DND-41 (cell line): ENCODE results near the gene MEGF11.
"Not testable (repeated sequence)": the region's sequence is repeated elsewhere in the genome, so short reads cannot be mapped to it uniquely, and the experiment has no call there.

Experiments used
- ATAC-seq: fragments of 200-7000 bp; cut with Tn5 transposase; 3 replicates; pipeline ENCODE4 v1.9.1; 2021; ENCODE audit warnings: low read depth; ENCODE audit not compliant: insufficient read depth
- DNase-seq: peaks from one replicate; pipeline ENCODE4 v3.0.0-alpha.2; 2020
- H2AFZ ChIP-seq: 2 replicates; pipeline ENCODE4 v1.6.0; 2012; ENCODE audit warnings: low read depth, low read length
- H3K27ac ChIP-seq: 2 replicates; pipeline ENCODE4 v1.5.1; 2012; ENCODE audit warnings: low read length, inconsistent platforms
- H3K27me3 ChIP-seq: fragments of 200-600 bp; sonication (generic); 2 replicates; pipeline ENCODE4 v1.6.0; 2012; ENCODE audit warnings: low read length, mild to moderate bottlenecking, inconsistent platforms; ENCODE audit not compliant: insufficient read depth, poor library complexity
- H3K36me3 ChIP-seq: 2 replicates; pipeline ENCODE4 v1.5.1; 2012; ENCODE audit warnings: low read length, inconsistent platforms; ENCODE audit not compliant: insufficient read depth
- H3K4me1 ChIP-seq: 2 replicates; pipeline ENCODE4 v1.5.1; 2012; ENCODE audit warnings: mild to moderate bottlenecking, low read length; ENCODE audit not compliant: insufficient read depth
- H3K4me2 ChIP-seq: 2 replicates; pipeline ENCODE4 v1.6.0; 2012; ENCODE audit warnings: mild to moderate bottlenecking, moderate library complexity, low read length, inconsistent platforms; ENCODE audit not compliant: insufficient read depth
- H3K4me3 ChIP-seq, 2 experiments: fragments of 200-600 bp in 1 of 2; shearing (Covaris generic) in 1 of 2; 2 replicates each; pipeline ENCODE4 v1.5.1; 2012 to 2016; ENCODE audit warnings: inconsistent platforms in 2 of 2, low read length in 2 of 2, mild to moderate bottlenecking in 2 of 2, low read depth in 1 of 2, moderate library complexity in 1 of 2
- H3K79me2 ChIP-seq: 2 replicates; pipeline ENCODE4 v1.6.0; 2012; ENCODE audit warnings: low read length, inconsistent platforms; ENCODE audit not compliant: insufficient read depth
- H3K9ac ChIP-seq: 2 replicates; pipeline ENCODE4 v1.6.0; 2012; ENCODE audit warnings: low read depth, mild to moderate bottlenecking, inconsistent platforms, low read length, moderate library complexity
- H3K9me3 ChIP-seq: 2 replicates; pipeline ENCODE4 v1.5.1; 2012; ENCODE audit warnings: low read length, moderate library complexity, mild to moderate bottlenecking, inconsistent platforms; ENCODE audit not compliant: insufficient read depth, severe bottlenecking
- H4K20me1 ChIP-seq: 2 replicates; pipeline ENCODE4 v1.6.0; 2012; ENCODE audit warnings: low read length; ENCODE audit not compliant: insufficient read depth
- EZH2 ChIP-seq: IDR thresholded peaks from 3 replicates; pipeline ENCODE4 v1.6.1; 2012; ENCODE audit warnings: borderline replicate concordance, low read depth, mild to moderate bottlenecking, moderate library complexity, low read length, inconsistent platforms; ENCODE audit not compliant: severe bottlenecking
- TF ChIP-seq, protein P1 (sequence below): IDR thresholded peaks from 2 replicates; pipeline ENCODE4 v1.5.1; 2012; ENCODE audit warnings: borderline replicate concordance, low read length, moderate library complexity, mild to moderate bottlenecking; ENCODE audit not compliant: poor library complexity, severe bottlenecking; ENCODE audit errors: extremely low read depth

The MEGF11 gene

DNA sequence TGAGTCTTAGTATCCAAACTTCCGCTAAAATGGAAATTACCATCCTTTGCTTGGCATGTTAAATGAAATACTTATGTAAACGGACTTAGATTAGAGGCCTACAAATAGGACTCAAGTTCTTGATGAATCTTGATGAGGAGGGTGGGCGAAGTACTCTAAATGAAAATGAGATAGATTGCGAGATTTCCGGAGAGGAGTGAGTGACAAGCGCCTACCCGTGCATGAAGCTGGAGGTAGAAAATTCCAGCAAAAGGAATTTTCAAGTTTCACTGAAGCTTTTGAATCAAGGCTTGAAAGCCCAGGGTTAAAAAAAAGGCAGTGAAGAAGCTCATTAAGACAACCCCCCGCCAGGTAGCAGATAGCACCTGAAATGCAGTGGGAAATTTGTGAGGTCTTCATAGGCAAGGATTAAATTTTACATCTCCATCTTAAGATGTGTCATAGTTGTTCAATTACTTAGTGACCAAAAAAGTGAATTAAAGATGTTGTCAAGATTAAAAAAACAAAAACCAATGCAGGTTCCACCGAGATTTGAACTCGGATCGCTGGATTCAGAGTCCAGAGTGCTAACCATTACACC, 384.9 kb downstream of the MEGF11 start:
- peak overlapping the region; percentile 98 for H3K9ac ChIP-seq
- ATAC-seq: no peak
- peak overlapping the region; percentile 96 for H3K27ac ChIP-seq

DNA sequence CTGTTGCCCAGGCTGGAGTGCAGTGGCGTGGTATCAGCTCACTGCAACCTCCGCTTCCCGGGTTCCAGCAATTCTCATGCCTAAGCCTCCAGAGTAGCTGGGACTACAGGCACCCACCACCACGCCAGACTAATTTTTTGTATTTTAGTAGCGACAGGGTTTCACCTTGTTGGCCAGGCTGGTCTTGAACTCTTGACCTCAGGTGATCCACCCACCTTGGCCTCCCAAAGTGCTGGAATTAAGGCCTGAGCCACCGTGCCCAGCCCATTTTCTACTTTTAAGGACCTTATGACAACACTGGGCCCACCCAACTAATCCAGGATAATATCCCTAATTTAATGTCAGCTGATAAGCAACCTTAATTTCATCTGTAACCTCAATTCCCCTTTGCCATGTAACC, 385.6 kb downstream of the MEGF11 start:
- not testable (repeated sequence) for H2AFZ ChIP-seq, H3K4me3 ChIP-seq, ATAC-seq, H3K9ac ChIP-seq, H3K9me3 ChIP-seq, H3K27me3 ChIP-seq, H3K27ac ChIP-seq, DNase-seq, H3K36me3 ChIP-seq, H4K20me1 ChIP-seq
- peak overlapping the region; percentile 68; the same call in 1 of the 2 replicates for H3K4me2 ChIP-seq
- H3K4me1 ChIP-seq: peaks cover 32% of the 10 kb centered on the region
- H3K79me2 ChIP-seq: peaks cover 36% of the 10 kb centered on the region

More for the DNA sequence above, 384.9 kb downstream of the MEGF11 start:
- peak overlapping the region; percentile 91 to 99; a peak in 3 of 4 replicates for H3K4me3 ChIP-seq
- H3K36me3 ChIP-seq: peaks cover 3% of the 10 kb centered on the region; the same call in 1 of the 2 replicates
- H3K9me3 ChIP-seq: no peaks in the 10 kb centered on the region
- no peak for DNase-seq
- TF ChIP-seq EZH2: no peak
- H3K4me2 ChIP-seq: peak overlapping the region; percentile 68
- peaks cover 32% of the 10 kb centered on the region for H3K4me1 ChIP-seq
- peaks cover 11% of the 10 kb centered on the region; the same call in 1 of the 2 replicates for H4K20me1 ChIP-seq
- H2AFZ ChIP-seq: peak overlapping the region; percentile 95; the same call in 1 of the 2 replicates
- H3K27me3 ChIP-seq: no peaks in the 10 kb centered on the region
- H3K79me2 ChIP-seq: peaks cover 43% of the 10 kb centered on the region

DNA sequence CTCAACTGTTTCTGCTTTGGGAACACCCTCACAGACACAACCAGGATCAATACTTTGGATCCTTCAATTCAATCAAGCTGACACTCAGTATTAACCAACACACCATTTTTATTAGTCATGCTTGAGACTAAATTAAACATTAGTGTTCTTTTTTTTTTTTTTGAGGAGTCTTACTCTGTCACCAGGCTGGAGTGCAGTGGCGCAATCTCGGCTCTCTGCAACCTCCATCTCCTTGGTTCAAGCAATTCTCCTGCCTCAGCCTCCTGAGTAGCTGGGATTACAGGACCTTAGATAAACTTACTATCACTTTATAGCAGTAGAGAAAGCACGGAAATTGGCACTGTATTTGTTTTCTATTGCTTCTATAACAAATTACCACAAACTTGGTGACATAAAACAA, 386.3 kb downstream of the MEGF11 start:
- Histone ChIP-seq H3K79me2 (peaks cover 29% of the 10 kb centered on the region), H3K27me3 (no peaks in the 10 kb centered on the region), H3K9ac (no peak overlapping the region), H4K20me1 (peaks cover 9% of the 10 kb centered on the region; the same call in 1 of the 2 replicates), H3K36me3 (peaks cover 3% of the 10 kb centered on the region; the same call in 1 of the 2 replicates), H3K4me1 (peaks cover 27% of the 10 kb centered on the region), H3K4me3 (no peak overlapping the region), H3K27ac (no peak overlapping the region), H3K9me3 (no peaks in the 10 kb centered on the region), H3K4me2 (no peak overlapping the region), H2AFZ (no peak overlapping the region)
- ATAC-seq (no peak), DNase-seq (no peak)
- TF ChIP-seq EZH2: no peak
- TF ChIP-seq, protein P1, sequence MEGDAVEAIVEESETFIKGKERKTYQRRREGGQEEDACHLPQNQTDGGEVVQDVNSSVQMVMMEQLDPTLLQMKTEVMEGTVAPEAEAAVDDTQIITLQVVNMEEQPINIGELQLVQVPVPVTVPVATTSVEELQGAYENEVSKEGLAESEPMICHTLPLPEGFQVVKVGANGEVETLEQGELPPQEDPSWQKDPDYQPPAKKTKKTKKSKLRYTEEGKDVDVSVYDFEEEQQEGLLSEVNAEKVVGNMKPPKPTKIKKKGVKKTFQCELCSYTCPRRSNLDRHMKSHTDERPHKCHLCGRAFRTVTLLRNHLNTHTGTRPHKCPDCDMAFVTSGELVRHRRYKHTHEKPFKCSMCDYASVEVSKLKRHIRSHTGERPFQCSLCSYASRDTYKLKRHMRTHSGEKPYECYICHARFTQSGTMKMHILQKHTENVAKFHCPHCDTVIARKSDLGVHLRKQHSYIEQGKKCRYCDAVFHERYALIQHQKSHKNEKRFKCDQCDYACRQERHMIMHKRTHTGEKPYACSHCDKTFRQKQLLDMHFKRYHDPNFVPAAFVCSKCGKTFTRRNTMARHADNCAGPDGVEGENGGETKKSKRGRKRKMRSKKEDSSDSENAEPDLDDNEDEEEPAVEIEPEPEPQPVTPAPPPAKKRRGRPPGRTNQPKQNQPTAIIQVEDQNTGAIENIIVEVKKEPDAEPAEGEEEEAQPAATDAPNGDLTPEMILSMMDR: no peak

DNA sequence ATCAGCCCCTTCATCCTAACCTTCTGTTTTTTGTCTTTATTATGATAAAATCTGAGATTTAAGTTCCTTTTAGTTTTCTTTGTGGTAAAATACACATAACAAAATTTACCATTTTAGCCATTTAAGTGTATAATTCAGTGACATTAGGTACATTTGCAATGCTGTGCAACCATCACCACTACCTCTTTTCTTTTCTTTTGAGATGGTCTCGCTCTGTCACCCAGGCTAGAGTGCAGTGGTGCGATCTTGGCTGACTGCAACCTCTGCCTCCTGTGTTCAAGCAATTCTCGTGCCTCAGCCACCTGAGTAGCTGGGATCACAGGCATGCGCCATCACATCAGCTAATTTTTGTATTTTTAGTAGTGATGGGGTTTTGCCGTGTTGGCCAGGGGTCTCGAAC, 390.4 kb downstream of the MEGF11 start:
- Histone ChIP-seq H3K27me3 (no peaks in the 10 kb centered on the region), H4K20me1 (no peaks in the 10 kb centered on the region), H3K4me1 (peaks cover 1% of the 10 kb centered on the region), H3K27ac (no peak overlapping the region), H3K9ac (no peak overlapping the region), H3K36me3 (no peaks in the 10 kb centered on the region), H3K79me2 (no peaks in the 10 kb centered on the region), H3K4me2 (peak overlapping the region; percentile 11; the same call in 1 of the 2 replicates), H2AFZ (0 out of 2 replicates have a peak overlapping the region, but pooled peaks have one; percentile 12), H3K9me3 (no peaks in the 10 kb centered on the region), H3K4me3 (no peak overlapping the region)
- ATAC-seq: no peak
- DNase-seq: no peak
- no peak for TF ChIP-seq EZH2
- TF ChIP-seq, protein P1: no peak
